Hepatocyte (in vitro differentiated cells): ENCODE measurements around the gene NDUFB8.

Experiments
- EZH2 ChIP-seq: fragments of 200-600 bp; sonication (generic); IDR thresholded peaks from 2 replicates; pipeline ENCODE4 v1.6.1; 2016; ENCODE audit warnings: antibody characterized with exemption, mild to moderate bottlenecking, borderline replicate concordance
- TF ChIP-seq, protein P1 (sequence below): fragments of 200-600 bp; sonication (generic); IDR thresholded peaks from 2 replicates; pipeline ENCODE4 v1.5.1; 2016; ENCODE audit warnings: antibody characterized with exemption, mild to moderate bottlenecking; ENCODE audit not compliant: poor library complexity

DNA sequence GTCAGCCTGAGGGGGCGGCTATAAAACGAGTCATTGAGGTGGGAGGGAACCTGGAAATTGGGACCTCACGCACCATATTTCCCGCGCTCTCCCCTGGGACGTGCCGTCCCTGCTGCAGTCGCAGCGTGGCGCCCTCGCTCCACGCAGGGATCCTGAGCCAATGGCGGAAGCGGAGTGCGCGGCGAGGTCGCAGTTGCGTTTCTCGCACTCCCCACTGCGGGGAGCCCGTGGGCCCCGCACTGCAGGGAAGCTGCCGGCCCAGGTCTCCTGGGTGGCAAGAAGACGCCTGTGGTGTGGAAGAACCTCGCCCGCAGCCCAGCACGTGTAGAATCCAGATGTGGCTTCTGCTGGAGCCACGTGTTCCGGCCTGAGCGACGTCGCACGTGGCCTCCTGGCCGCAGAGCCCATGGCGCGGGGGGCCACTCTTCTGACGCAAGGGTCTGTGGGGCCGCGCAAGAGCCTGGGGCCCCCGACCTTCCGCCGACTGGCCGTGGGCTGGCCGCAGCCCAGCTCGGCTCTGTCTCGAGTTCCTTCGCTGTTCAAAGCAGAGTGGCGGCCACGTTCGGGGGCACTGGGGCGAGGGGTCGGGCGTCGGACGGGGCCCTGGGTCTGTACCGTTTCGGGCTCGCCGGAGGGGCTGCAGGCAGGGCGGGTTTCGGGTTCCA, 32.5 kb upstream of the NDUFB8 start:
- TF ChIP-seq, protein P1, sequence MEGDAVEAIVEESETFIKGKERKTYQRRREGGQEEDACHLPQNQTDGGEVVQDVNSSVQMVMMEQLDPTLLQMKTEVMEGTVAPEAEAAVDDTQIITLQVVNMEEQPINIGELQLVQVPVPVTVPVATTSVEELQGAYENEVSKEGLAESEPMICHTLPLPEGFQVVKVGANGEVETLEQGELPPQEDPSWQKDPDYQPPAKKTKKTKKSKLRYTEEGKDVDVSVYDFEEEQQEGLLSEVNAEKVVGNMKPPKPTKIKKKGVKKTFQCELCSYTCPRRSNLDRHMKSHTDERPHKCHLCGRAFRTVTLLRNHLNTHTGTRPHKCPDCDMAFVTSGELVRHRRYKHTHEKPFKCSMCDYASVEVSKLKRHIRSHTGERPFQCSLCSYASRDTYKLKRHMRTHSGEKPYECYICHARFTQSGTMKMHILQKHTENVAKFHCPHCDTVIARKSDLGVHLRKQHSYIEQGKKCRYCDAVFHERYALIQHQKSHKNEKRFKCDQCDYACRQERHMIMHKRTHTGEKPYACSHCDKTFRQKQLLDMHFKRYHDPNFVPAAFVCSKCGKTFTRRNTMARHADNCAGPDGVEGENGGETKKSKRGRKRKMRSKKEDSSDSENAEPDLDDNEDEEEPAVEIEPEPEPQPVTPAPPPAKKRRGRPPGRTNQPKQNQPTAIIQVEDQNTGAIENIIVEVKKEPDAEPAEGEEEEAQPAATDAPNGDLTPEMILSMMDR, result peak; percentile 94
- no peak for TF ChIP-seq EZH2
